T follicular helper cell (primary cell): ENCODE measurements around the gene LIF.

Experiments
- DNase-seq: peaks from one replicate; pipeline ENCODE4 v3.0.0-alpha.2; 2020; ENCODE audit warnings: low read depth

LIF gene

GRCh38 chr22:30284666-30285065 is 38.1 kb upstream of the LIF start:
- DNase-seq: no peak

- DNase-seq: no peak
These were observed 37.6 kb upstream of the LIF start for GRCh38 chr22:30284172-30284571.

- no peak for DNase-seq
These were observed 36.8 kb upstream of the LIF start for GRCh38 chr22:30283342-30283741.

- no peak for DNase-seq
These were observed 36.1 kb upstream of the LIF start for GRCh38 chr22:30282616-30283046.

- no peak for DNase-seq
These were observed 33.9 kb upstream of the LIF start for GRCh38 chr22:30280505-30280904.

GRCh38 chr22:30279932-30280331 is 33.4 kb upstream of the LIF start:
- no peak for DNase-seq

- DNase-seq: no peak
These were observed 32.7 kb upstream of the LIF start for GRCh38 chr22:30279046-30279788.

GRCh38 chr22:30277547-30278344 is 31.2 kb upstream of the LIF start:
- DNase-seq: no peak

- DNase-seq: no peak
These were observed 29.5 kb upstream of the LIF start for GRCh38 chr22:30276039-30276438.

- DNase-seq: no peak
These were observed 29.1 kb upstream of the LIF start for GRCh38 chr22:30275625-30276024.

GRCh38 chr22:30274437-30274812 is 27.9 kb upstream of the LIF start:
- no peak for DNase-seq

GRCh38 chr22:30273711-30274436 is 27.3 kb upstream of the LIF start:
- no peak for DNase-seq

- no peak for DNase-seq
These were observed 26.4 kb upstream of the LIF start for GRCh38 chr22:30272781-30273601.

- no peak for DNase-seq
These were observed 24.3 kb upstream of the LIF start for GRCh38 chr22:30270832-30271231.

GRCh38 chr22:30268331-30268730 is 21.8 kb upstream of the LIF start:
- no peak for DNase-seq

GRCh38 chr22:30267382-30268302 is 21.1 kb upstream of the LIF start:
- peak; percentile 37 for DNase-seq

- DNase-seq: peak; percentile 34
These were observed 20.2 kb upstream of the LIF start, which contains the start of gene OSM for GRCh38 chr22:30266445-30267381. Gene OSM (minus strand): TSS chr22:30266851. CDS start chr22:30266799, 52 bp downstream.

GRCh38 chr22:30265823-30266444 is 19.4 kb upstream of the LIF start:
- DNase-seq: peak; percentile 73

GRCh38 chr22:30265131-30265720 is 18.7 kb upstream of the LIF start:
- no peak for DNase-seq
